Measurements from ENCODE around the gene NOB1. TPM values are rescaled to one million over a fixed set of nuclear protein-coding genes. Genes with fewer than 3 reads are reported as not detected.

Gene NOB1
- total RNA-seq, 1 experiment from 2014 or later, result 172 TPM

- Histone ChIP-seq H3K9me3 (ENCODE audit: control insufficient read depth in 1 of 2, insufficient read depth in 1 of 2, low read depth in 1 of 2, low read length in 2 of 2) (no peaks in the 10 kb centered on the region), H2AFZ (ENCODE audit: low read depth, low read length, poor library complexity, severe bottlenecking) (no peak overlapping the region), H3K4me1 (ENCODE audit: control insufficient read depth in 1 of 2, insufficient read depth in 2 of 2, low read length in 2 of 2) (no peaks in the 10 kb centered on the region; a peak in 1 of 4 replicates), H3K36me3 (ENCODE audit: control insufficient read depth in 1 of 2, insufficient read depth in 2 of 2, low read length in 2 of 2) (no peaks in the 10 kb centered on the region), H3K9me2 (ENCODE audit: insufficient read depth) (no peaks in the 10 kb centered on the region), H3K79me2 (ENCODE audit: insufficient read depth, low read length) (peaks cover 12% of the 10 kb centered on the region), H4K20me1 (ENCODE audit: insufficient read depth) (no peaks in the 10 kb centered on the region), H3K27me3 (ENCODE audit: insufficient read depth, low read length) (no peaks in the 10 kb centered on the region), H3K27ac (ENCODE audit: low read depth, low read length) (no peak overlapping the region), H3K4me3 (replicated peaks in 1 of 2; ENCODE audit: low read depth in 1 of 2, low read length in 2 of 2) (no peak overlapping the region), H3K9ac (ENCODE audit: low read length) (no peak overlapping the region), H3K4me2 (ENCODE audit: low read length) (no peak overlapping the region)
- ChIA-PET RAD21 (ENCODE audit: low non-redundant PET in 1 of 2, low total read pairs in 2 of 2, uncharacterized antibody in 2 of 2, unreplicated experiment in 2 of 2) (no interaction called here), POLR2A (no interaction called here), CTCF (no interaction called here)
- DNase-seq (ENCODE audit: low read depth, low spot score) (no peak), ATAC-seq (no peak)
- intact Hi-C loops (cut with micrococcal nuclease), result no loop called here
- BruUV-seq (replicated peaks), result no TSS peak
- TF ChIP-seq ZFX (IDR thresholded peaks at IDR 0.05), result no peak
- TF ChIP-seq ELF1 (IDR thresholded peaks at IDR 0.05; ENCODE audit: borderline replicate concordance, low read depth), result no peak
- no peak for TF ChIP-seq EGR1 (IDR thresholded peaks at IDR 0.05; ENCODE audit: low read depth)
- TF ChIP-seq REST (IDR thresholded peaks at IDR 0.05; ENCODE audit: low read depth), result no peak
- TF ChIP-seq EZH2 (IDR thresholded peaks at IDR 0.05), result no peak
- TF ChIP-seq POLR2AphosphoS5 (IDR thresholded peaks at IDR 0.05; ENCODE audit: low read depth, low read length), result no peak
- TF ChIP-seq MAX (IDR thresholded peaks at IDR 0.05), result no peak
- TF ChIP-seq RAD21 (IDR thresholded peaks at IDR 0.05; ENCODE audit: low read depth), result no peak
- TF ChIP-seq SIN3A (IDR thresholded peaks at IDR 0.05; ENCODE audit: low read depth), result no peak
- no peak for TF ChIP-seq EZH2phosphoT487 (IDR thresholded peaks at IDR 0.05; ENCODE audit: borderline replicate concordance)
- no peak for TF ChIP-seq CBX3 (IDR thresholded peaks at IDR 0.05; ENCODE audit: low read depth)
- TF ChIP-seq YY1 (IDR thresholded peaks at IDR 0.05; ENCODE audit: extremely low read depth, insufficient replicate concordance, low read depth, low read length), result no peak
- no peak for TF ChIP-seq ZBTB33 (IDR thresholded peaks at IDR 0.05; ENCODE audit: extremely low read depth, insufficient replicate concordance, low read length)
- no peak for TF ChIP-seq SP1 (IDR thresholded peaks at IDR 0.05; ENCODE audit: low read depth)
- TF ChIP-seq CTCF (IDR thresholded peaks at IDR 0.05 in 2 of 3, conservative IDR thresholded peaks at IDR 0.05 in 1 of 3; ENCODE audit: borderline replicate concordance in 1 of 3, insufficient read depth in 1 of 3, low read depth in 2 of 3, low read length in 2 of 3), result no peak
- TF ChIP-seq SRF (IDR thresholded peaks at IDR 0.05; ENCODE audit: low read depth), result no peak
Measured at GRCh38 chr16:69779724-69780123, 25.0 kb upstream of the NOB1 start.
